Measurements from ENCODE around the gene USP36.
"Not testable (repeated sequence)": the region's sequence is repeated elsewhere in the genome, so short reads cannot be mapped to it uniquely, and the experiment has no call there.

USP36 gene

GRCh38 chr17:78870621-78871020, 30.0 kb upstream of the USP36 start:
- no peak for DNase-seq

GRCh38 chr17:78868391-78868790, 27.8 kb upstream of the USP36 start:
- DNase-seq: no peak

- not testable (repeated sequence) for DNase-seq
These were observed 26.4 kb upstream of the USP36 start for GRCh38 chr17:78867046-78867445.

- DNase-seq: peak; percentile 88
These were observed 25.2 kb upstream of the USP36 start for GRCh38 chr17:78865682-78866390.

GRCh38 chr17:78864117-78864516, 23.5 kb upstream of the USP36 start:
- no peak for DNase-seq

GRCh38 chr17:78862073-78863023, 21.7 kb upstream of the USP36 start:
- DNase-seq: peak; percentile 84

- no peak for DNase-seq
These were observed 20.6 kb upstream of the USP36 start for GRCh38 chr17:78861229-78861628.

GRCh38 chr17:78859051-78859450, 18.4 kb upstream of the USP36 start:
- no peak for DNase-seq

- DNase-seq: no peak
These were observed 16.7 kb upstream of the USP36 start for GRCh38 chr17:78857266-78857665.

- DNase-seq: no peak
These were observed 15.0 kb upstream of the USP36 start for GRCh38 chr17:78855561-78856165.

GRCh38 chr17:78854508-78854907, 13.9 kb upstream of the USP36 start:
- no peak for DNase-seq

- no peak for DNase-seq
These were observed 13.3 kb upstream of the USP36 start for GRCh38 chr17:78853926-78854394.

- DNase-seq: peak; percentile 67
These were observed 12.1 kb upstream of the USP36 start for GRCh38 chr17:78852709-78853121.

- no peak for DNase-seq
These were observed 8.4 kb upstream of the USP36 start for GRCh38 chr17:78849026-78849425.

GRCh38 chr17:78847052-78847451, 6.4 kb upstream of the USP36 start:
- no peak for DNase-seq

- no peak for DNase-seq
These were observed 3.8 kb upstream of the USP36 start for GRCh38 chr17:78844301-78845005.

GRCh38 chr17:78842881-78843565, 2.4 kb upstream of the USP36 start:
- peak; percentile 84 for DNase-seq

GRCh38 chr17:78840530-78840779, 159 bp downstream of the USP36 start:
- no peak for DNase-seq

GRCh38 chr17:78839762-78840529, 668 bp downstream of the USP36 start:
- peak; percentile 80 for DNase-seq

GRCh38 chr17:78839235-78839761, 1.3 kb downstream of the USP36 start:
- DNase-seq: peak; percentile 65

GRCh38 chr17:78838574-78839005, 2.0 kb downstream of the USP36 start:
- peak; percentile 83 for DNase-seq

All from DMS53 (cell line).